Skin of body (tissue), 2 donors: ENCODE measurements around the gene GMEB2. TPM values are rescaled to one million over a fixed set of nuclear protein-coding genes. Genes with fewer than 3 reads are reported as not detected.
"Not testable (repeated sequence)": the region's sequence is repeated elsewhere in the genome, so short reads cannot be mapped to it uniquely, and the experiment has no call there.

Experiments used
- DNase-seq: peaks from one replicate; lab custom pipeline; 2025; lab: John Stamatoyannopoulos, UW
- total RNA-seq: library from RNA; depleted of rRNA; stranded (reverse); fragments of >200 nt; gene quantifications from one replicate; pipeline ENCODE4 v1.2.3, GENCODE V29; 2014

Gene GMEB2
- total RNA-seq, 1 donor from 2014 or later: 6.4 TPM

DNA sequence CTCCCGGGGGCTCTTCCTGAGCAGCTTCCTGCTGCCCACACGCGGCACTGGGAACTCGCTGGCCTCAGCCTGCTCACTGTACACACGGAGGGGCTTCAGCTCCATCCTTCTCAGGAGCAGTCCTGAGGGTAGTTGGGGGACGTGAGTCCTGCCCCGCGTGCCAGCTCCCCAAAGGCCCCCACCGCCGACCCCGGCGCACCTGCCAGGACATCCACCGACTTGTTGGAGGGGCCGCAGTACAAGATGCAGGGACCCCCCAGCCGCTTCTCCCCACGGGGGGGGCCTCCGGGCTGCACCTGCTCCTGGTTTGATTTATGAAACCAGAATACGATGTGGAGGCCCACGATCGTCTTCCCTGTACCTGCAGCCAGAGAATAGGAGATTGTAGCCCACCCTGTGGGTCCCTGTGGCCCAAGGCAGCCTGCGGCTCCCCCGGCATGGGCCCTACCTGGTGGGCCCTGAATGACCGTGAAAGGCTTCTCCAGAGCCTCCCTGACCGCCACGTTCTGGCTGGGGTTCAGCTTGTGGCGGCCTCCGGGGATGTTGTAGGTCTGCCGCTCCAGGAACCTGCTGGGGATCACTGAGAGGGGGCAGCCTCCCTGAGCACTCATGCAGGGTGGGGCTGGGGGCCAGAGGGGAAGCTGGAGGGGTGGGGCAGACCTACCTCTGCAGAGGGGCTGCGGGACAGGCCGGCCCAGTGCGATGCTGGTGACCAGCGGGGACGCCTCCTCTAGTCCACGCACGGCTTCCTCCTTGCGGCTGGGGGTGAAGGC, 65.1 kb downstream of the GMEB2 start:
- DNase-seq: no peak

DNA sequence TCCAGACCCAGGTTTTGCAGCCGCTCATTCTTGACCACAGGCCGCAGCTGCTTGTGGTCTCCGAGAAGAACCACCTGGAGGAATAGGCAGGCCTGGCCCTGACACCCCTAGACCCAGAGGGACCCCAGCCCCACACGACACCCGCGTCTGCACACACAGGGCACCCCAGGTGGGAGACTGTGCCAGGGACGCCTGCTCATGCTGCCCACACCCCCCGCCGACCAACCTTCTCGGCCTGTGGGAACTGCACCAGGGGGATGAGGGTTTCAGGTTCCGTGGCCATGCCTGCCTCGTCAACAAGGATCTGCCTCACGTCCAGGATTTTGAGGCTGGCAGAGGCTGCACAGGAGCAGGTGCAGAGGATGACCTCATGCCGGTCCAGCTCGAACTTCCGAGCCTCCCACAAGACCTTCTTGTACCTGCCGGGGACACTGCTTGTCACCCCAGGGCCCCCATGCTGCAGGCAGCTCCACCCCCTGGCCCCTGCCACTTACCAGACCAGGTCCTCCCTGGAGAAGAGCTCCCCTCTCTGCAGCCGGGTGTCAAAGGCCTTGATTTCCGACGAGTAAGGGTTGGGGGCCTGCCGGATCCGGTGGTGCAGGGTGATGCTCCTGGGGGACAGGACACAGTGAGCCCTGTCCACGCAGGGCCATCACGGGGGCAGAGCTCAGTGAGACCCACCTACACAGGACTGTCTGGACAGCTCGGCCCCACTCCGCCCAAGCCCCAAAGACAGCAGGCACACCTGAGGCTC, 65.9 kb downstream of the GMEB2 start:
- no peak for DNase-seq

DNA sequence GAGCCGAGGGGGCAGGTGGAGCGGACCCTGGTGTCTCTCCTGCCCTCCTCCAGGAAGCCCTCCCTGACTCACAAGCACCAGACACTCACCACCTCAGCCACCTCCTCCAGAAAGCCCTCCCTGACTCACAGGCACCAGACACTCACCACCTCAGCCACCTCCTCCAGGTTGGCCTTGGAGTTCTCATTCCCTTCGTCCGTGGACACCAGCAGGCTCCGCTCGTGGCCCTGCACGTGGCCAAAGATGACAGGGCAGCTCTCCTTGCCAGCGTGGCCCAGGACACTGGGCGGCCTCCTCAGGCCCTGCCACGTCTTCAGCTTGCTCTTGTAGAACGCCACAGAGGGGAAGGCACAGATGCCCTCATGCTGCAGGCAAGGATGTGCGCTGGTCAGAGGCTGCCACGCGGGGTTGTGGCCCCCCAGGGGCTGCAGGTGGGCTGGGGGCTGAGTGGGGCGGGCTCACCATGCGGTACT, 66.5 kb downstream of the GMEB2 start:
- no peak for DNase-seq

DNA sequence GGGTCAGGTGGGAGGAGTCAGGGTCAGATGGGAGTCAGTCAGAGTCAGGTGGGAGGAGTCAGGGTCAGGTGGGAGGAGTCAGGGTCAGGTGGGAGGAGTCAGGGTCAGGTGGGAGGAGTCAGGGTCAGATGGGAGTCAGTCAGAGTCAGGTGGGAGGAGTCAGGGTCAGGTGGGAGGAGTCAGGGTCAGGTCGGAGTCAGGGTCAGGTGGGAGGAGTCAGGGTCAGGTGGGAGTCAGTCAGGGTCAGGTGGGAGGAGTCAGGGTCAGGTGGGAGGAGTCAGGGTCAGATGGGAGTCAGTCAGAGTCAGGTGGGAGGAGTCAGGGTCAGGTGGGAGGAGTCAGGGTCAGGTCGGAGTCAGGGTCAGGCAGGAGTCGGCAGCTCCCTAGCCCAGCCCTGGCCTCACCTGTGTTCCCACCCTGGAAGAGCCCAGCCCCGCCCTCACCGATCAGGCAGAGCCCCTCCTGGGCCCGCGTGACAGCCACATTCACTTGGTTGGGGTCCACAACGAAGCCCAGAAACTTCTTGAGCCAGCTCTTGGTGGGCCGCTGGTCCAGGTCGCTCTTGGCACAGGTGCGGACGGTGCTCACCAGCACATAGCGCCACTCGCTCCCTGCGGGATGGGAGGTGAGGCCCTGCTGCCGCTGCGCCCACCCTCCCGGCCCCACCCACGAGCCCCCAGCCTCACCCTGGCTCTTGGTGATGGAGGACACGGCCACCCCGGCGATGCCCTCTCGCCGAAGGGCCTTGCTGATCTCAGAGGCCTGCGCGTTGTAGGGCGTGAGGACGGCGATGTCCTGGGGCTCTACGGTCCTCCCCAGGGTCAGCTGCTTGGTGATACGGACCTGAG, 67.2 kb downstream of the GMEB2 start:
- DNase-seq: not testable (repeated sequence)

DNA sequence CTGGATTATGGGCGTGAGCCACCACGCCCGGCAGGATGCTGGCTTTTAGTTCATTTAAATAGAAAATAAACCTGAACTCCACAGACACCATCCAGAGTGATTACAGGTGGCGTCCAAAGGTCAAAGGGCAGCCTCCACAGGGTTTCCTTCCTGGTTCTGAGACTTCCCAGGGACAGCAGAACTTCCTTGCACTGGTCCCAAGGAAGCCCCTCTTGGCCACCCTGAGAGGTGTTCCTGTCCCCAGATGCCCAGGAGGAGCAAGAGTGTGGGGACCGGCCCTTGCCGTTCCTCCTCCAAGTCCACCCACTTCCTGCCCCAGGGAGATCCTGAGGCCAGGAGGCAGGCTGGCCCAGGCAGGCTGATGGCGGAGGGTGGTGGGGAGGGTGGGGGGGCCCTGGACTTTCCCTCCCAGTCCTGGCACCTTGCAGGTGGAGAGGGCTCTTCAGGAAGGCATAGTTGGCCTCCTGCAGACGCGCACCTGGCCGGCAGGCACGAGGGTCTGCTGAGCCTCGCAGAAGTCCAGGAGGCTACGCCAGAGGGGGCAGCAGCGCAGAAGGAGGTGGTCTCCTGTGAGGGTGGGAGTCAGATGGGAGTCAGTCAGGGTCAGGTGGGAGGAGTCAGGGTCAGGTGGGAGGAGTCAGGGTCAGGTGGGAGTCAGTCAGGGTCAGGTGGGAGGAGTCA, 68.0 kb downstream of the GMEB2 start:
- no peak for DNase-seq

DNA sequence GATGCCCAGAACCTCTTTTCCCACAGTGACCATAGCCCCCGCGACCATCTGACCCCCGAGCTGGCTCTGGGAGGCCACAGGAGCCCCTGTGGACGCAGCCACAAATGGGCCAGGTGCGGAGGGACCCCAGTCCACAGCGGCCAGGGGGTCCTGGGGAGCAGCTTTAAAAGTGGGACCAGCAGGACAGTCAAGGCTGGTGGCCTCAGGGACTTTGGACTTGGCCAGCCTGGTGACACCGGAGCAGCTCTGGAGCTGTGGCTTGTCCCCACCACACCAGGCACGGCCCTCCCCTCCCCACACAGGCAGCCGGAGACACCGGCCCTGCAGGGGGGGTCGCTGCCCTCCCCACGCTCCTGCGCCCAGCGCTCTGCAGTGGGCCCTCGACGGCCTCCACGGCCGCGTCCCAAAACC, 69.4 kb downstream of the GMEB2 start:
- no peak for DNase-seq

DNA sequence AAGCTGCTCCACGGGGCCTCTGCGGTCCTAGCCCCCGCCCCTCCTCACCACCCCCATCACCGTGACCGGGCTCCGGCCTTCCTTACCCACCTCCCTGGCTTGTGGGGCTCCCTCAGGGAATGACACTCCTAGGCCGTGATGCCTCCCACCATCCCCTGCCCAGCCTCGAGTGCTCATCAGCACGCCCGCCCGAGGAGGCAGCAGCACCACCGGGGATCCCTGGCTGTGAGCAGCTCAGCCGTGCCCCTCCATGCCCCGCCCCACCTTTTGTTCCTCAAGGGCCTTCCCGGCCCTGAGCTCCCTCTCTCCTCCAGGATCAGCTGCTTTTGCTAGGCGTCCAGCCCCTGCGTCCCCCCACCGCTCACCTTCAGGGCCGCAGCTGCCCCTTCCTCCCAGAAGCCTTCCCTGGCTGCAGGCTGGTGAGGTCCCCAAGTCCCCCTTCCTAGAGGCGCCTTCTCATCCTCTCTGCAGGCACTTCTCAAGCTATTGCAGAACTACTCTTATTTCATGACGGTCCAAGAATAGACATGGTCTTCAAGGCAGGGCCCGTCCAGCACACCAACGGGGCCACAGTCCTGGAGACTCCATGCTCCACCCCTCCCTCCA, 69.9 kb downstream of the GMEB2 start:
- no peak for DNase-seq

DNA sequence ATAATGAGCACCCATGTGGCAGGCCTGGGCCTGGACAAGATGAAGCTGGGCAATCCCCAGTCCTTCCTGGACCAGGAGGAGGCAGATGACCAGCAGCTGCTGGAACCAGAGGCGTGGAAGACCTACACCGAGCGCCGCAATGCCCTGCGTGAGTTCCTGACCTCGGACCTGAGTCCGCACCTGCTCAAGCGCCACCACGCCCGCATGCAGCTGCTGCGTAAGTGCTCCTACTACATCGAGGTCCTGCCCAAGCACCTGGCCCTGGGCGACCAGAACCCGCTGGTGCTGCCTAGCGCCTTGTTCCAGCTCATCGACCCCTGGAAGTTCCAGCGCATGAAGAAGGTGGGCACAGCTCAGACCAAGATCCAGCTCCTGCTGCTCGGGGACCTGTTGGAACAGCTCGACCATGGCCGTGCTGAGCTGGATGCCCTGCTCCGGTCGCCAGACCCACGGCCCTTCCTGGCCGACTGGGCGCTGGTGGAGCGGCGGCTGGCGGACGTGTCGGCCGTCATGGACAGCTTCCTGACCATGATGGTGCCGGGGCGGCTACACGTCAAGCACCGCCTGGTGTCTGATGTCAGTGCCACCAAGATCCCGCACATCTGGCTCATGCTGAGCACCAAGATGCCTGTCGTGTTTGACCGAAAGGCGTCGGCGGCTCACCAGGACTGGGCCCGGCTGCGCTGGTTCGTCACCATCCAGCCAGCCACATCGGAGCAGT, 71.1 kb downstream of the GMEB2 start:
- no peak for DNase-seq

DNA sequence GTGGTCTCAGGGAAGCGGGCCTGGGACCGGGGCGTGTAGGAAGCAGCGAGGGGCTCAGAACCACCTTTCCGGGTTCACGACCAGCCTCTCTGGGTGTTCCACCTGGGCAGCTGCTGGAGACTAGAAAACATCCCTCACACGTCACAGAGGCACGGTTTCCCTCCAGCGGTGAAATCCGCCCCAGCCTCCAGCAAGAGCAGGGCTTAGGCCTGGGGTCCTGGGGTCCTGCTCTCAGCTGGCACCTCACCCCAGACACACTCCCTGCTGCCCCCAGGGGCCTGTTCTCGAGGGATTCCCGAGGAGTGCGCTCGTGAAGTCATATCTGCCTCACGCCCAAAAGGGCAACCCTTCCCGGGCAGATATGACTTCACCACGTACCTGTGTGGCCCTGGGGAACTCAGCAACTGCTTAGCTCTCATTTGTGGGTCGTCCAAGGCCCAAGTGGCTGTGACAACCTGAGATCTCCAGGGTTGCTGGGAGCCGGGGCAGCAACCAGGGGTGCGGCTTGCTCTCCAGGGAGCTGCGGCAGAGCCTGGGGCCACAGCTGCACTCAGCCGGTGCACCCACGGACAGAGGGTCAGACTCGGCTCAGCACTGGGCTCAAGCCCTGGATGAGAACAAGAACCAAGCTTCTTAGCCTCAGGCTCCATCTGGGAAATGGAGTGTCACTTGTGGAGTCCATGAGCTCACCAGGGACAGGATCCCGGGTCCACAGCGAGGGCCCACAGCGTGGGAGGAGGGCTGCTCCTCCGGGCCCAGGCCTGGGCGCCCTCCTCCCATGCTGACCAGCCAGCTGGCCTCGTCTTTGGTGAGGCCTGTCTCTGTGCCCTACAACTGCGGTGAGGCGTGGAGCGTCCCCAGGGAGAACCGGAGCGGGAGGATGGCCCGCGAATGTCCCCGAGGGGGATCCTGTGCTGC, 72.3 kb downstream of the GMEB2 start:
- DNase-seq: no peak

DNA sequence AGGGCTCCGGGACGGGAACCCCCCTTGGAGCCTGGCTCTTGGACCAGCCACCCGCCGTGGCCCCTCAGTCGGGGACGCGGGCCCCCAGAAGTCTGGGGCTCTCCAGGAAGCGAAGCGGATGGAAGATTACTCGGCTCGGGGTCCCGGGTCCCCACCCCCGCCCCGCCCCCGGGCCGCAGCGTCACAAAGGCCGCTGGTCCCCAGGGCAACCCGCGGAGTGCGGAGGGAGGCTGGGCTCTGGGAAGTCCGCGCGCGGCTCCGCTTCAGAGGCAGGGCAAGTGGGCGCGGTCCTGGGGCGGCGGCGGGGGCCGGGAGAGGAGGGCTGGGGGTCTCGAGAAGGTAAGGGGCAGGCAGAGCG, 73.0 kb downstream of the GMEB2 start, which contains the start of gene FNDC11:
Gene FNDC11, plus strand, starts transcription at position 227 of the 358 bp plus-strand sequence. CDS start 1,505 bp downstream, outside the sequence.
- DNase-seq: no peak

DNA sequence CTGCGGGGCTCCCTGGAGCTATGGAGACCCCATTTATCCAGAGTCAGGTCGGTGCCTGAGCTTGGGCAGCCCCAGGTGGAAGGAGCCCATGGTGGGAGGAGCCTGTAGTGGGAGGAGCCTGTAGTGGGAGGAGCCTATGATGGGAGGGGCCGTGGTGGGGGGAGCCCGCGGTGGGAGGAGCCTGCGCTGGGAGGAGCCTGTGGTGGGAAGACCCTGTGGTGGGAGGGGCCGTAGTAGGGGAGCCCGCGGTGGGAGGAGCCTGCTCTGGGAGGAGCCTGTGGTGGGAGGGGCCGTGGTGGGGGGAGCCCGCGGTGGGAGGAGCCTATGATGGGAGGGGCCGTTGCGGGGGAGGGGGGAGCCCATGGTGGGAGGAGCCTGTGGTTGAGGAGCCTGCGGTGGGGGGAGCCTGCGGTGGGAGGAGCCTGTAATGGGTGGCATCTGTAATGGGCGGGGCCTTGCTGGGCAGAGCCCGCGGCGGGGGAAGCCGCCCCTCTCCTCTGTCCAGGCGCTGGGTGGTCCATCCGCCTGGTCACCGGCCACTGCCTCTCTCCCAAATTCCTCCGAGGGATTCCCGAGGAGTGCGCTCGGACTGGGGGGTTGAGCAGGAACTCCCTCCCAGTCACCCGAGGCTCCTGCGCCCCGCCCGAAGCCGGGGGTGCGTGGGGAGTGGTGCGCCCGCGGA, 73.5 kb downstream of the GMEB2 start:
- DNase-seq: peak; percentile 62

DNA sequence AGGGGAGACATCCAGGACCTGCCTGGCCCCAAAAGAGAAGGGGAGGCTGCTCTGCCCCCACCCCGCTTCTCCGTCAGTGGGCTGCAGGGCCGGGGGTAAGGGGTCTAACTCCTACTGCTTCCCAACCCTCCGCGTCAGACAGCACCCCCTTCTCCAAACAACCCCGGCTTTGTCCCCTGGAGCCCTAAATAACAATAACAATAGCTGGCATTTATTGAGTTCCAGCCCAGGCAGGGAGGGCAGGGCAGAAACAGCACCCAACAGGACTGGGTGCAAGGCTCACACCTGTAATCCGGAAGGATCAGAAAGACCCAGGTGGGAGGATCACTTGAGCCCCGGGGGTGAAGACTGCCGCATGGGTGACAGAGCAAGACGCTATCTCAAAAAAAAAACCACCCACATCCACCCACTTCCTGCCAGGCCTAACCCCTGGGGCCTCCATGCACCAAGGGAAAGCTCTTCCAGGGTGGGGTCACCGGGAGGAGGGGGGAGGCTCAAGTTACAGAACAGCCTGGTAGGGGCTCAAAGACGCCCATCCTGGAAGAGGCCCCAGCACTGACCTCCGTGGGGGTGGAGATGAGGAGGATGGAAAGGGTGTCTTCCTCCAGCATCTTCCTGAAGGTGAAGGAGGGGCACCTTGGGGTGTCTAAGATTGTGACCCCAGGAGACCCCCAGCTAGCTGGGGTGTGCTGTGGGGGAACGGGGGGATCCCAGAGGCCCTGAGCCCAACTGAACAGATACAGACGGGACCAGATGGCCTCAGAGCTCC, 74.2 kb downstream of the GMEB2 start:
- DNase-seq: no peak

DNA sequence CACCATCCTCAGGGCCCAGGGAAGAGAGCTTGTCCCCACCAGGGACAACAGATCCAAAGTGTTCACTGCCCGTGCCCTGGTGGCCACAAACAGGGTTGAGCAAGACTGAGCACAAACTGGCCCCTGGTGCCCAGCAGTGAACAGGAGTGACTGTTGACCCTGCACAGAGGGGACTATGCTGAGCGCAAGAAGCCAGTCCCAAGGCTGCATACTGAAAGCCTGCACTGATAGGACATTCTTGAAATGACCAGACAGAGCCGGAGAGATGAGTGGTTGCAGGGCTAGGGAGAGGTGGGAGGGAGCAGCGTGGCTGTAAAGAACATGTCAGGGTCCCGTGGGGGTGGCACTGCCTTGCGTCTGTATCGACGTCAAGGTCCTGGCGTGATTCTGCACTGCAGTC, 75.8 kb downstream of the GMEB2 start:
- no peak for DNase-seq

DNA sequence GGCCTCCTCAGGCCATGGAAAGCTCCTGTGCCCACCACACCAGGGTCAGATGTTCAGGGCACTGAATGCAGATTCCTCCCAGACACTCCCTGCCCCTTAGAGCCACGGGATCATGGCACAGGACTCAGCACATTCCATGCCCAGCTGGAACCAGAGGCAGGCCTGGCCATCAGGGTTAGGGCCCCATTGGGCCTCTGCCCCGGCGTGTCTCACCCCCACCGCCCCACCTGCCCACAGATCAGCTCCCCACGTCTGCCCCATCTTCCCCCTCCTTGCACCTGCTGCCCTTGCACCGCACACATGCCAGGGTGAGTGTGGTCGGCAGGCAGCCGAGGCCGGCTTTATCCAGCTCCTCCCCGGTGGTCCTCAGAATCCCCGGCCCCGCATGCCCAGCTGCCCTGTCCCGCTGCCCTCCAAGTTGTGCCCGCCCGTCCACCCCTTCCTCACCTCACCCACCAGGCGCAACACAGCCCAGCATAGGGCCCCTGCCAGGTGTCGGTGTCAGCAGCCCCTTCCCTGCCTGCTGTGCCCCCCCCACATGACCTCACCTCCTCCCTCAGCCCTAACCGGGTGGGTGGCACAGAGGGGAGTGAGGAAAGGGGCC, 77.1 kb downstream of the GMEB2 start:
- no peak for DNase-seq

DNA sequence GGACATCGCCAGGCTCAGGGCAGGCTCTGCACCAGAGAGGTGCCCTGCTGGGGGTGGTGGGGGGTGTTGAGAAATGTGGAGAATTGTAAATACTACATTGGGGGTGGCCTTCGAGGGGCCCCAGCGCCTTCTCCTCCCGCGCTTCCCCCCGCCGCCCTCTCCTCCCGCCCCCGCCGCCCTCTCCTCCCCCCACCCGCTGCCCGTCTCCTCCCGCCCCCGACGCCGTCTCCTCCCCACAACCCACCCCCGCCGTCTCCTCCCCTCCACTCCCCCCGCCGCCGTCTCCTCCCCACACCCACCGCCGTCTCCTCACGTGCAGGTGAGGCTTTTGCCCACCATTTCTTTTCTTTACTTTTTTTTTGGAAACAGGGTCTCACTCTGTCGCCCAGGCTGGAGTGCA, 77.9 kb downstream of the GMEB2 start:
- DNase-seq: no peak

DNA sequence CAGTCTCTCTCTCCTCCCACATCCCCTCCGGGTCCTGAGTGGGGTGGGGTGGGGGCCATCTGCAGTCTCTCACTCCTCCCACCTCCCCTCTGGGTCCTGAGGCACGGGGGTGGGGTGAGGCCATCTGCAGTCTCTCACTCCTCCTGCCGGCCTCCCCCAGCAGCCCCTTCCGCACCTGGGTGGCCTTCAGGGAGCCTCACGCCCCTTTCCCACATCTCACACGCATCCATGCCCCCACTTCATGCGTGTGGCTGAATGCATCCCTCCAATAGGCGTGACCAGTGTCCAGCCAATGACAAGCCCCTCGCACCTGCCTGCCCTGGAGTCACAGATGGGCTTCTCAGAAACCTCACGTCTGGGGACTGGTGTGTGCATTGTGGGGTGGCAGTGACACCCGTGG, 78.4 kb downstream of the GMEB2 start:
- DNase-seq: no peak
